ENCODE measurements around the gene SCYGR3. TPM values are rescaled to one million over a fixed set of nuclear protein-coding genes. Genes with fewer than 3 reads are reported as not detected.

SCYGR3 gene
- total and polyA plus RNA-seq, 2 of the 8 experiments (the other 6 are each of a cell fraction or from before 2014, with no cell fraction given), result not detected

- no peaks in the 10 kb centered on the region for H3K23me2 ChIP-seq (ENCODE audit: low read depth, low read length)
- H2BK120ac ChIP-seq (replicated peaks; ENCODE audit: low read depth, low read length), result no peak overlapping the region
- WGBS, 2 experiments (ENCODE audit: extremely low coverage in 1 of 2, insufficient coverage in 1 of 2, insufficient read length in 1 of 2, insufficient replicate concordance in 2 of 2, low coverage in 1 of 2, low lambda C conversion rate in 2 of 2, missing lambda C conversion rate in 1 of 2), result 82% methylated on average over 1 of the region's 1 CpG; no CpG with 5 or more reads in 1 of the 2 experiments
- H2AK5ac ChIP-seq (ENCODE audit: low read depth, low read length), result no peak overlapping the region
- no peak overlapping the region for H3K14ac ChIP-seq (ENCODE audit: insufficient read length)
- POLR2A ChIA-PET (ENCODE audit: partially characterized antibody), result no interaction called here
- H2BK15ac ChIP-seq (ENCODE audit: low read length), result no peak overlapping the region
- H3K18ac ChIP-seq (ENCODE audit: extremely low read depth, low read length), result no peak overlapping the region
- no peaks in the 10 kb centered on the region for H3K4me1 ChIP-seq (replicated peaks in 1 of 4; ENCODE audit: control insufficient read depth in 3 of 4, insufficient read depth in 4 of 4, low read length in 3 of 4)
- TF ChIP-seq SUZ12 (IDR thresholded peaks at IDR 0.05; ENCODE audit: low read length) (no peak), TAF7 (optimal IDR thresholded peaks at IDR 0.05; ENCODE audit: borderline replicate concordance, low read depth, low read length) (no peak), SP1 (IDR thresholded peaks at IDR 0.05; ENCODE audit: low read depth, low read length) (no peak), CBX8 (IDR thresholded peaks at IDR 0.05; ENCODE audit: borderline replicate concordance, low read depth, low read length) (no peak), SAP30 (IDR thresholded peaks at IDR 0.05; ENCODE audit: insufficient read depth, insufficient replicate concordance, low read length) (no peak), SP4 (IDR thresholded peaks at IDR 0.05; ENCODE audit: low read length) (no peak), CTBP2 (IDR thresholded peaks at IDR 0.05; ENCODE audit: borderline replicate concordance, insufficient read depth, insufficient read length, low read length) (no peak), POU5F1 (IDR thresholded peaks at IDR 0.05; ENCODE audit: low read depth, low read length) (no peak), EZH2 (IDR thresholded peaks at IDR 0.05; ENCODE audit: low read depth, low read length, severe bottlenecking) (no peak), CBX5 (IDR thresholded peaks at IDR 0.05; ENCODE audit: low read depth, low read length) (no peak), POLR2A (IDR thresholded peaks at IDR 0.05; ENCODE audit: control extremely low read depth in 1 of 2, low read depth in 2 of 2, low read length in 2 of 2) (no peak), KDM1A (IDR thresholded peaks at IDR 0.05; ENCODE audit: borderline replicate concordance, low read length) (no peak), CREB1 (IDR thresholded peaks at IDR 0.05) (no peak), MAX (IDR thresholded peaks at IDR 0.05) (no peak), SIRT6 (IDR thresholded peaks at IDR 0.05; ENCODE audit: low read length) (no peak)
- H3K36me3 ChIP-seq (ENCODE audit: control insufficient read depth in 2 of 4, insufficient read depth in 4 of 4, low read length in 3 of 4), result no peaks in the 10 kb centered on the region
- H3K9me3 ChIP-seq (ENCODE audit: insufficient read depth in 2 of 2, low read depth in 1 of 2, low read length in 1 of 2), result no peaks in the 10 kb centered on the region
- H2AFZ ChIP-seq (ENCODE audit: low read length), result no peak overlapping the region
- H3K9ac ChIP-seq (replicated peaks in 1 of 4; ENCODE audit: extremely low read depth in 1 of 4, low read depth in 3 of 4, low read length in 3 of 4), result no peak overlapping the region
- no peak overlapping the region for H3K4ac ChIP-seq (replicated peaks; ENCODE audit: insufficient read length, low read depth, low read length)
- no peak overlapping the region for H2BK20ac ChIP-seq (ENCODE audit: low read length)
- no peak overlapping the region for H2BK5ac ChIP-seq (ENCODE audit: low read depth, low read length)
- H3K4me2 ChIP-seq (ENCODE audit: insufficient read depth in 1 of 2, low read depth in 2 of 2, low read length in 2 of 2), result no peak overlapping the region
- H3K27me3 ChIP-seq (replicated peaks in 1 of 4; ENCODE audit: control insufficient read depth in 3 of 4, extremely low read depth in 1 of 4, insufficient read depth in 3 of 4, low read length in 3 of 4), result no peaks in the 10 kb centered on the region
- no peak overlapping the region for H3K23ac ChIP-seq (ENCODE audit: insufficient read length)
- H4K5ac ChIP-seq (ENCODE audit: insufficient read length, low read depth, low read length), result no peak overlapping the region
- no peak overlapping the region for H4K8ac ChIP-seq (ENCODE audit: extremely low read depth, insufficient read depth, low read length)
- no peak overlapping the region for H4K91ac ChIP-seq (replicated peaks; ENCODE audit: insufficient read length, low read length)
- H3K27ac ChIP-seq (ENCODE audit: low read depth, low read length), result no peak overlapping the region
- CTCF ChIA-PET (ENCODE audit: partially characterized antibody), result no interaction called here
- no peaks in the 10 kb centered on the region for H4K20me1 ChIP-seq (replicated peaks in 1 of 2; ENCODE audit: control insufficient read depth in 1 of 2, insufficient read depth in 2 of 2, low read length in 2 of 2)
- no peak overlapping the region for H3K56ac ChIP-seq (replicated peaks; ENCODE audit: insufficient read length, low read depth, low read length)
- H2BK12ac ChIP-seq (ENCODE audit: low read depth, low read length), result no peak overlapping the region
- no peaks in the 10 kb centered on the region for H3K79me1 ChIP-seq (ENCODE audit: low read depth, low read length)
- no peak for FAIRE-seq
- DNase-seq (ENCODE audit: low read depth in 1 of 2, low spot score in 2 of 2), result no peak
- H3K79me2 ChIP-seq (ENCODE audit: control insufficient read depth in 1 of 2, insufficient read depth in 2 of 2, low read length in 2 of 2), result no peaks in the 10 kb centered on the region
- no peak overlapping the region for H3K4me3 ChIP-seq (ENCODE audit: extremely low read depth in 1 of 4, insufficient read depth in 2 of 4, low read depth in 3 of 4, low read length in 4 of 4)
These were observed 8.2 kb downstream of the SCYGR3 start for GRCh38 chr2:227606476-227606875.
